Measurements from ENCODE around the gene CACNA1B. TPM values are rescaled to one million over a fixed set of nuclear protein-coding genes. Genes with fewer than 3 reads are reported as not detected.

Gene CACNA1B
- total and polyA plus RNA-seq, 4 donors = 0.01 to 0.20 (median 0.09) TPM; not detected in 1

DNA sequence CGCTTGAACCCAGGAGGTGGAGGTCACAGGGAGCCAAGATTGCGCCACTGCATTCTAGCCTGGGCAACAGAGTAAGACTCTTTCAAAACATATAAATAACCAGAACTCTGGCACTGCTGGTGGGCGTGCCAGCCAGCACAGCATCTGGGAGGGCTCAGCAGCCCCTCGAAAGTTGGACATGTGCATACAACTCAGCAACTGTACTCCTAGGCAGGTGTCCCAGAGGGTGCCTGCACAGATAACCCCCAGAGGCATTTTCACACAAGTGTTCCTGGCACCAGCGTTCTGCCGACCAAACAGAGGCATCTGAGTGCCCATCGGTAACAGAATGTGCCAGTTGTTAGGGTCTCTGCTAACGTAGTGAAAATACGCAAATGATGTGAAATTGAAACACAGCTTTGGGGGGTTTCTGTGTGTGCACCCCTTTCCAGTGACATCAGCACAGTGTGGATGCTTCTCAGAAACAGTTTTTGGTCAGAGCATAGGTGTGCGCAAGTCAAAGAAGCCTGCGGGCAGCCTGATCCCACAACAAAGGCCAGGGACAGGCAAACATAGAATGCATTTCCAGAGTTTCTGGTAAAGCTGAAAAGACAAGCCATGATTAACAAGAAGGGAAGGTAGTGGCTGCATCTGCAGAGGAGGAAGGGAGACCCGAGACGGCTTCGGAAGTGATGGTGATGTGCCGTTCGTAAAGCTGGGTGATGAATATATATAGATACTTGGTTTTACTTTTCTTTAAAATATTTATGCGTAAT, 190.2 kb downstream of the CACNA1B start:
- H3K9me3 ChIP-seq (ENCODE audit: control insufficient read depth in 4 of 4, insufficient read depth in 3 of 4, low read length in 3 of 4) = no peaks in the 10 kb centered on the region
- no peak for ATAC-seq (ENCODE audit: insufficient read depth, low FRiP score)
- no peak overlapping the region for H3K9ac ChIP-seq (ENCODE audit: insufficient read depth in 1 of 2, low read length in 2 of 2)
- 85 to 91% methylated on average over 17 of the region's 17 CpGs for WGBS, 2 donors
- H3K4me1 ChIP-seq (ENCODE audit: control insufficient read depth in 5 of 5, insufficient read depth in 5 of 5, low read length in 5 of 5) = peaks cover 0 to 3% (median 0%) of the 10 kb centered on the region in 5 donors
- H3K4me3 ChIP-seq = no peak overlapping the region
- TF ChIP-seq CTCF (IDR thresholded peaks at IDR 0.05; ENCODE audit: control extremely low read depth, extremely low read depth) = no peak
- no peaks in the 10 kb centered on the region for H3K27me3 ChIP-seq (ENCODE audit: control insufficient read depth in 3 of 3, insufficient read depth in 3 of 3, low read length in 2 of 3)
- H3K27ac ChIP-seq (ENCODE audit: low read depth in 1 of 2, low read length in 1 of 2) = no peak overlapping the region
- H3K36me3 ChIP-seq (ENCODE audit: control insufficient read depth in 4 of 4, insufficient read depth in 4 of 4, low read length in 4 of 4) = no peaks in the 10 kb centered on the region
- DNase-seq = no peak

DNA sequence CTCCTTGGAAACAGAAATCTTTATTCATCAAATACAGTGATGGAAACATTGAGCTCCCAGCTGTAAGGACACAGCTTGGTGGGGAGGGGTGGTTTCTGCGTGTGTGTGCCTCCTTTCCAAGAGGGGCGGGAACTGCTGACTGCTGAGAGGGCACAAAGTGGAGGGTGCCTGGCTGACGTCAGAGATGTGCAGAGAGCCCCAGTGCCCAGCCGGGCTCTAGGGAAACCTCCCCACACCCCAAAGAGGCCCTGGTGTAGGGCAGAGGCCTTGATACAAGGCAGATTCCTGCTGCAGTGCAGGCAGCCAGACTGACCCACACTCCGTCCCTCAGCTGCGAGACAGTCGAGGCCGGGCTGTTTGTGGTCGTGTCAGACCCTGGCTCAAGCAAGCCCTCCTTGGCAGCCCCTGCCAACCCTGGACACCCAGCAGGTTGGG, 191.0 kb downstream of the CACNA1B start:
- Histone ChIP-seq H3K4me1 (ENCODE audit: control insufficient read depth in 5 of 5, insufficient read depth in 5 of 5, low read length in 5 of 5) (peaks cover 0 to 3% (median 0%) of the 10 kb centered on the region in 5 donors), H3K36me3 (ENCODE audit: control insufficient read depth in 4 of 4, insufficient read depth in 4 of 4, low read length in 4 of 4) (no peaks in the 10 kb centered on the region), H3K27ac (ENCODE audit: low read depth in 1 of 2, low read length in 1 of 2) (no peak overlapping the region), H3K9me3 (ENCODE audit: control insufficient read depth in 4 of 4, insufficient read depth in 3 of 4, low read length in 3 of 4) (no peaks in the 10 kb centered on the region), H3K4me3 (no peak overlapping the region), H3K9ac (ENCODE audit: insufficient read depth in 1 of 2, low read length in 2 of 2) (no peak overlapping the region), H3K27me3 (ENCODE audit: control insufficient read depth in 3 of 3, insufficient read depth in 3 of 3, low read length in 2 of 3) (no peaks in the 10 kb centered on the region)
- ATAC-seq (ENCODE audit: insufficient read depth, low FRiP score) (no peak), DNase-seq (peak in 2 of 3 donors; percentile 4 to 5)
- TF ChIP-seq CTCF (IDR thresholded peaks at IDR 0.05; ENCODE audit: control extremely low read depth, extremely low read depth) = no peak
- WGBS, 2 donors = 48 to 59% methylated on average over 9 of the region's 9 CpGs

DNA sequence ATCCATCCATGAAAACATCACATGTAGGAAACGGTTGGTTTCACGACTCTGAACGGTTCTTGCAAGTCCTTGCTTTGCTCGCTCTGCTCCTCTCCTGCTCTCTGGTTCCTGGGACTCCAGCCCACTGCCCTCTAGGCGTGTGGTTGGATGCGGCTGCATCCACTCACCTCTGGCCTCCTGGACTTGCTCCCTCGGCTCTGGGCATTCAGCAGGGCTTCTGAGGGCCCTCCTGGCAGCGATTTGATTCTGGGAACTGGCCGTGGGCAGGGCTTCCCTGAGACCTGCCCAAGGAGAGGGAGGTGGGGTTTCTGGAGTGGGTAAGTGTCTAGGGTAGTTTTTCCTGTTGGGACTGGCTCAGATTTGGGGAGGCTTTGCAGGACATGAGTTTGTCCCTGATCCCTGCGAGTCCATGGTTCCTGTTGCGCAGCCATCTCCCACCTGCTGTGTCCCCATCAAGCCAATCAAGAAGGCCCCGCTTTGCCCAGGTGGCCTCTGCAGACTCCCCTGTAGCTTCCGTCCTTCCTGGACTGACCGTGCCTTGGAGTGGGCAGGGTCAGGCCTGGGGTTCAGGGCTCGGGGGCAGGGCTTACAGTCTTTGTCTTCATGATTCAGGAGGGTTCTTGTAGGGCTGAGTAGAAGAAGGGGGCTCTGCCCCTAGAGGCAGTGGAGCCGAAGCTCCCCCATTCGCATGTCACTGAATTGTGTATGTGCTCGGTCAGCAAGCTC, 192.3 kb downstream of the CACNA1B start:
- Histone ChIP-seq H3K9ac (ENCODE audit: insufficient read depth in 1 of 2, low read length in 2 of 2) (no peak overlapping the region), H3K4me3 (no peak overlapping the region), H3K27me3 (ENCODE audit: control insufficient read depth in 3 of 3, insufficient read depth in 3 of 3, low read length in 2 of 3) (no peaks in the 10 kb centered on the region), H3K36me3 (ENCODE audit: control insufficient read depth in 4 of 4, insufficient read depth in 4 of 4, low read length in 4 of 4) (no peaks in the 10 kb centered on the region), H3K27ac (ENCODE audit: low read depth in 1 of 2, low read length in 1 of 2) (no peak overlapping the region), H3K4me1 (ENCODE audit: control insufficient read depth in 5 of 5, insufficient read depth in 5 of 5, low read length in 5 of 5) (peaks cover 0 to 3% (median 0%) of the 10 kb centered on the region in 5 donors), H3K9me3 (ENCODE audit: control insufficient read depth in 4 of 4, insufficient read depth in 3 of 4, low read length in 3 of 4) (peaks cover 0 to 2% (median 0%) of the 10 kb centered on the region in 4 donors)
- 66 to 74% methylated on average over 18 of the region's 18 CpGs for WGBS, 2 donors
- no peak for DNase-seq
- TF ChIP-seq CTCF (IDR thresholded peaks at IDR 0.05; ENCODE audit: control extremely low read depth, extremely low read depth) = no peak
- ATAC-seq (ENCODE audit: insufficient read depth, low FRiP score) = no peak

All from lung (tissue), 12 donors.